Measurements from ENCODE around the gene NPIPB8.
"Not testable (repeated sequence)": the region's sequence is repeated elsewhere in the genome, so short reads cannot be mapped to it uniquely, and the experiment has no call there.

Gene NPIPB8

DNA sequence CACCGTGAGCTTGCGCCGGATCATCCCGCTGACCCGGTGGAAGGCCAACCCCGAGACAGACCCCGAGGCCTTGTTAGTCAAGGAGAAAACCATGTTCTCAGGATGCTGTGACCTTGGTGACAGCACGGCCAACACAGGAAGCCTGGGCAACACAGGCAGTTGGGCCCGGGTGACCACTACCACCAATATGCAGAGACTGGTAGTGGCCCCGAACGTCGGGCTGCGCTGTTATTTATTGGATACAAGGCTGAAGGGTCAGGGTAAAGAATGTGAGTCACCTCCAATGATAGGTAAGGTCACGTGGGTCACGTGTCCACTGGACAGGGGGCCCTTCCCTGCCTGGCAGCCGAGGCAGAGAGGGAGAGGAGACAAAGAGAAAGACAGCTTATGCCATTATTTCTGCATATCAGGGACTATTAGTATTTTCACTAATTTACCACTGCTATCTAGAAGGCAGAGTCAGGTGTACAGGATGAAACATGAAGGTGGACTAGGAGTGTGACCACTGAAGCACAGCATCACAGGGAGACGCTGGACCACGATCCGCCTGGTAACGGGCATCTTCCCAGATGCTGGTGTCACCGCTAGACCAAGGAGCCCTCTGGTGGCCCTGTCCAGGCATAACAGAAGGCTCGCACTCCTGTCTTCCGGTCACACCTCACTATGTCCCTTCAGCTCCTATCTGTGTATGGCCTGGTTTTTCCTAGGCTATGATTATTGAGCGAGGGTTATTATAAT, 22.2 kb upstream of the NPIPB8 start:
- H3K27ac ChIP-seq; H3K27me3 ChIP-seq; H3K4me1 ChIP-seq; H3K4me3 ChIP-seq; H3K36me3 ChIP-seq; H3K9me3 ChIP-seq; intact Hi-C loops (cut with DNase I; ENCODE audit: low total_unique reads): not testable (repeated sequence)
- DNase-seq = peak in 1 of 2 donors; percentile 54
- TF ChIP-seq CTCF (IDR thresholded peaks at IDR 0.05) = peak; percentile 63 to 69

DNA sequence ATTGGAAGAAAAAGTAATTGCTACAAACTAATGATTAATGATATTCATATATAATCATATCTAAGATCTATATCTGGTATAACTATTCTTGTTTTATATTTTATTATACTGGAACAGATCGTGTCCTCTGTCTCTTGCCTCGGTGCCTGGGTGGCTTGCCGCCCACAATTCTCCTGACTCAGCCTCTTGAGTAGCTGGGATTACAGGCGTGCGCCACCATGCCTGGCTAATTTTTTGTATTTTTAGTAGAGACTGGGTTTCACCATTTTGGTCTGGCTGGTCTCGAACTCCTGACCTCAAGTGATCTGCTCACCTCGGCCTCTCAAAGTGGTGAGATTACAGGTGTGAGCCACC, 21.7 kb upstream of the NPIPB8 start:
- H3K9me3 ChIP-seq; H3K4me3 ChIP-seq; H3K4me1 ChIP-seq; H3K36me3 ChIP-seq; H3K27me3 ChIP-seq; H3K27ac ChIP-seq; DNase-seq; intact Hi-C loops (cut with DNase I; ENCODE audit: low total_unique reads): not testable (repeated sequence)

- H3K4me3 ChIP-seq = no peak overlapping the region
- intact Hi-C loops (cut with DNase I; ENCODE audit: low total_unique reads) = no loop called here
- no peaks in the 10 kb centered on the region for H3K4me1 ChIP-seq
- no peaks in the 10 kb centered on the region for H3K9me3 ChIP-seq
- no peak overlapping the region for H3K27ac ChIP-seq
- H3K36me3 ChIP-seq = no peaks in the 10 kb centered on the region
- peaks cover 0 to 2% of the 10 kb centered on the region in 2 donors for H3K27me3 ChIP-seq
- DNase-seq = no peak
- no peak for TF ChIP-seq CTCF (IDR thresholded peaks at IDR 0.05)
These were observed 21.2 kb upstream of the NPIPB8 start for GRCh38 chr16:28616636-28617035.

DNA sequence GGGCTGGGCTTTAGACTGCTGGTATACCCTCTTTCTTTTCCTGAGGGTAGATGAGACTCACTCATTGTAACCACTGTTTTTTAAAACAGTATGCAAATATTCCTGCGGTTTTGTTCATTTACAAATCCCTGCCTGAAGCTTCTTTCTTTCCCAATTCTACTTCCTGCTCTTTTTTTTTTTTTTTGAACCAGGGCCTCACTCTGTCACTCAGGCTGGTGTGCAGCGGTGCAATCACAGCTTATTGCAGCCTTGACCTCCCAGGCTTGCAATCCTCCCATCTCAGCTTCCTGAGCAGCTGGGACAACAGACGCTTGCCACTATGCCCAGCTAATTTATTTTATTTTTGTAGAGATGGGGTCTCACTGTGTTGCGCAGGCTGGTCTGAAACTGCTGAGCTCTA, 20.0 kb upstream of the NPIPB8 start:
- no peak for DNase-seq

GRCh38 chr16:28620316-28620715, 17.5 kb upstream of the NPIPB8 start:
- H3K27ac ChIP-seq; DNase-seq; H3K9me3 ChIP-seq; H3K4me3 ChIP-seq; intact Hi-C loops (cut with DNase I; ENCODE audit: low total_unique reads); H3K36me3 ChIP-seq: not testable (repeated sequence)
- Histone ChIP-seq H3K27me3 (peaks cover 4 to 18% of the 10 kb centered on the region in 2 donors), H3K4me1 (peaks cover 0 to 13% (median 6%) of the 10 kb centered on the region in 4 donors)

More for the DNA sequence above, 20.0 kb upstream of the NPIPB8 start:
- Histone ChIP-seq H3K4me3 (no peak overlapping the region), H3K36me3 (no peaks in the 10 kb centered on the region), H3K27ac (no peak overlapping the region), H3K4me1 (peaks cover 0 to 5% (median under 1%) of the 10 kb centered on the region in 4 donors), H3K9me3 (no peaks in the 10 kb centered on the region), H3K27me3 (peaks cover 0 to 11% of the 10 kb centered on the region in 2 donors)
- TF ChIP-seq CTCF (IDR thresholded peaks at IDR 0.05) = no peak
- intact Hi-C loops (cut with DNase I; ENCODE audit: low total_unique reads) = no loop called here

GRCh38 chr16:28621481-28622155, 16.2 kb upstream of the NPIPB8 start:
- Histone ChIP-seq H3K27me3 (peaks cover 4 to 16% of the 10 kb centered on the region in 2 donors), H3K36me3 (no peaks in the 10 kb centered on the region), H3K4me1 (peaks cover 0 to 13% (median 6%) of the 10 kb centered on the region in 4 donors), H3K9me3 (no peaks in the 10 kb centered on the region), H3K4me3 (no peak overlapping the region), H3K27ac (no peak overlapping the region)
- intact Hi-C loops (cut with DNase I; ENCODE audit: low total_unique reads) = no loop called here
- TF ChIP-seq CTCF (IDR thresholded peaks at IDR 0.05) = no peak
- DNase-seq = no peak

- not testable (repeated sequence) for DNase-seq
These were observed 15.2 kb upstream of the NPIPB8 start for GRCh38 chr16:28622532-28623171.

More at GRCh38 chr16:28622532-28623171, 15.2 kb upstream of the NPIPB8 start:
- H3K9me3 ChIP-seq; H3K36me3 ChIP-seq; H3K27ac ChIP-seq; intact Hi-C loops (cut with DNase I; ENCODE audit: low total_unique reads): not testable (repeated sequence)
- Histone ChIP-seq H3K27me3 (peaks cover 4 to 16% of the 10 kb centered on the region in 2 donors), H3K4me3 (peak overlapping the region; percentile 31 to 41), H3K4me1 (peaks cover 0 to 13% (median 6%) of the 10 kb centered on the region in 4 donors)
